ENCODE results near the gene ZNF175. TPM values are rescaled to one million over a fixed set of nuclear protein-coding genes. Genes with fewer than 3 reads are reported as not detected.

Gene ZNF175
- total RNA-seq, 1 donor: 7.6 TPM

- no peaks in the 10 kb centered on the region for H3K36me3 ChIP-seq (ENCODE audit: insufficient read depth, low read length)
- H3K27me3 ChIP-seq (ENCODE audit: insufficient read depth, low read length): peaks cover 9% of the 10 kb centered on the region
- H3K79me2 ChIP-seq (ENCODE audit: insufficient read depth, low read length): no peaks in the 10 kb centered on the region
- DNase-seq (ENCODE audit: insufficient read length, low spot score, missing footprints): no peak
- no peak for TF ChIP-seq CTCF (IDR thresholded peaks at IDR 0.05; ENCODE audit: extremely low read depth, low read depth, low read length)
- no peak overlapping the region for H3K4me2 ChIP-seq (ENCODE audit: insufficient read depth, low read length)
- H2AFZ ChIP-seq (ENCODE audit: low read length): no peak overlapping the region
- H3K4me3 ChIP-seq (ENCODE audit: insufficient read depth, low read length): no peak overlapping the region
- no peaks in the 10 kb centered on the region for H3K9me3 ChIP-seq (ENCODE audit: low read depth, low read length)
- H4K20me1 ChIP-seq (ENCODE audit: insufficient read depth, low read length): no peaks in the 10 kb centered on the region
- no peaks in the 10 kb centered on the region for H3K4me1 ChIP-seq (ENCODE audit: insufficient read depth, low read length)
- H3K27ac ChIP-seq (ENCODE audit: low read depth, low read length): no peak overlapping the region
These were observed 35.5 kb upstream of the ZNF175 start for GRCh38 chr19:51535535-51535934.

- no peak overlapping the region for H2AFZ ChIP-seq (ENCODE audit: low read length)
- TF ChIP-seq CTCF (IDR thresholded peaks at IDR 0.05; ENCODE audit: extremely low read depth, low read depth, low read length): no peak
These were observed 31.2 kb upstream of the ZNF175 start for GRCh38 chr19:51539821-51540366.

DNA sequence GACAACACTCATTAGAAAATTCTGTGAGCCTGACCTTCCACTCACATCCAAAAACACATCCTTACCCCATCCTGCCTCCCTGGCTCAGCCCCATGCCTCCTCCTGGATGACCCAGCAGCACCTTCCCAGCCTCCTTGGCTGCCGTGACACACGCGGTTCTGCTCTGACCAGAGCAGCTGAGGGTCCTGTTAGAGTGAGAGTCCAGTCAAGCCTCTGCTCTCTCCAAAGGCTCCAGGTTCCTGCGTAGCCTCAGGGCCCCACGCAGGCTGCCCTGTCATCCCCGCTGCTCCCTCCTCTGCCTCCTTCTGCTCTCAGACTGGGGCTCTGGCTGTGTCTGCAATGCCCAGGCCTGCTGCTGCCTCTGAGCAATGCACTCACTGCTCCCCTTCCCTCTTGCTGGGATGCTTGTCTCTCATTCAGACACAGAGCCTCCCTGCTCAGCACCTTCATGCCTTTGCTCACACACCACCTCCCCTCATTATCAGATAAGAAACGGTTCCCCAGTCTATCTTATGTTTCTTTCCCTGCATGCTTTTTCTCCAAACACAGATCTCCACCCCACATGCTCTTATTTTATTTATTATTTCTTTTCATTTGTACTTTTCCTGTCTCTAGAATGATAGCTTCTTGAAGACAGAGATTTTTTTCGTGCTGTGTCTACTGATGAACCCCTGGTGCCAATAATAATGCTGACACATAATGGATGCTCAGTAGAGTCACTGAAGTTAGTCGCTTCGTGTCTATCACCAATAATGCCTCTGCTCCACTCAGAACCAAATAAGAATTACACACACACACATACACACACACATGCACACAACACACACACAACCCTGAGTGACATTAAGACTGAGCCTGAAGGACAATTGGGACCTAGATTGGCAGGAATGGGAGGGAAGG is 29.4 kb upstream of the ZNF175 start:
- no peaks in the 10 kb centered on the region for H4K20me1 ChIP-seq (ENCODE audit: insufficient read depth, low read length)
- H3K4me3 ChIP-seq (ENCODE audit: insufficient read depth, low read length): no peak overlapping the region
- no peak for DNase-seq (ENCODE audit: insufficient read length, low spot score, missing footprints)
- TF ChIP-seq CTCF (IDR thresholded peaks at IDR 0.05; ENCODE audit: extremely low read depth, low read depth, low read length): no peak
- H3K79me2 ChIP-seq (ENCODE audit: insufficient read depth, low read length): no peaks in the 10 kb centered on the region
- no peaks in the 10 kb centered on the region for H3K27me3 ChIP-seq (ENCODE audit: insufficient read depth, low read length)
- no peaks in the 10 kb centered on the region for H3K9me3 ChIP-seq (ENCODE audit: low read depth, low read length)
- H3K27ac ChIP-seq (ENCODE audit: low read depth, low read length): no peak overlapping the region
- no peak overlapping the region for H3K4me2 ChIP-seq (ENCODE audit: insufficient read depth, low read length)
- peaks cover 7% of the 10 kb centered on the region for H3K4me1 ChIP-seq (ENCODE audit: insufficient read depth, low read length)
- H2AFZ ChIP-seq (ENCODE audit: low read length): no peak overlapping the region
- no peaks in the 10 kb centered on the region for H3K36me3 ChIP-seq (ENCODE audit: insufficient read depth, low read length)

More at GRCh38 chr19:51539821-51540366, 31.2 kb upstream of the ZNF175 start:
- no peak for DNase-seq (ENCODE audit: insufficient read length, low spot score, missing footprints)
- Histone ChIP-seq H3K27ac (ENCODE audit: low read depth, low read length) (no peak overlapping the region), H3K4me3 (ENCODE audit: insufficient read depth, low read length) (no peak overlapping the region), H3K4me1 (ENCODE audit: insufficient read depth, low read length) (no peaks in the 10 kb centered on the region), H3K36me3 (ENCODE audit: insufficient read depth, low read length) (no peaks in the 10 kb centered on the region), H3K4me2 (ENCODE audit: insufficient read depth, low read length) (no peak overlapping the region), H3K79me2 (ENCODE audit: insufficient read depth, low read length) (no peaks in the 10 kb centered on the region), H3K27me3 (ENCODE audit: insufficient read depth, low read length) (no peaks in the 10 kb centered on the region), H4K20me1 (ENCODE audit: insufficient read depth, low read length) (no peaks in the 10 kb centered on the region), H3K9me3 (ENCODE audit: low read depth, low read length) (no peaks in the 10 kb centered on the region)

DNA sequence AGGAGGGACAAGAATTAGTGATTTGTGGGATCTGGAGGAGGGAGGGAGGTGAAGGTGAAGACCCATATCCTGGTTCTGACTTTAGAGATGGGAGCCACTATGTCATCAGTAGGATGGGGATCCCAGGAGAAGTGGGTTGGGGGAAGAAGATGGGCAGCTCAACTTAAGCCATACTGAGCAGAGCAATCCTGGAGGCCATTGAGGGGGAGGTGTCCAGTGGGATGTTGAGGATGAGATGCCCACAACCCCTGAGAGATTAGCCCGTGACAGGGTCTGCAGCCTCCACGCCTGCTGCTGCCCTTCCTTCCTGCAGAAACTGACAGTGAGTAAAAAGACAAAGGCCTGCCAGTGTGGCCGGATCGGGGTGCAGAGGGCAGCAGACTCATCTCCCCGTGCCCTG is 28.4 kb upstream of the ZNF175 start:
- no peak overlapping the region for H2AFZ ChIP-seq (ENCODE audit: low read length)
- no peak for TF ChIP-seq CTCF (IDR thresholded peaks at IDR 0.05; ENCODE audit: extremely low read depth, low read depth, low read length)
- H4K20me1 ChIP-seq (ENCODE audit: insufficient read depth, low read length): no peaks in the 10 kb centered on the region
- H3K36me3 ChIP-seq (ENCODE audit: insufficient read depth, low read length): no peaks in the 10 kb centered on the region
- no peaks in the 10 kb centered on the region for H3K27me3 ChIP-seq (ENCODE audit: insufficient read depth, low read length)
- H3K4me3 ChIP-seq (ENCODE audit: insufficient read depth, low read length): no peak overlapping the region
- H3K79me2 ChIP-seq (ENCODE audit: insufficient read depth, low read length): no peaks in the 10 kb centered on the region
- DNase-seq (ENCODE audit: insufficient read length, low spot score, missing footprints): no peak
- H3K9me3 ChIP-seq (ENCODE audit: low read depth, low read length): no peaks in the 10 kb centered on the region
- no peak overlapping the region for H3K27ac ChIP-seq (ENCODE audit: low read depth, low read length)
- H3K4me2 ChIP-seq (ENCODE audit: insufficient read depth, low read length): no peak overlapping the region
- H3K4me1 ChIP-seq (ENCODE audit: insufficient read depth, low read length): peaks cover 17% of the 10 kb centered on the region

Data from osteoblast (primary cell).